IMR-90 (cell line): ENCODE measurements around the gene GRK5.

Experiments used
- BHLHE40 ChIP-seq: fragments of 150-350 bp; IDR thresholded peaks from 2 replicates; pipeline ENCODE4 v1.6.1; 2016; ENCODE audit warnings: mild to moderate bottlenecking, low read depth, low read length
- CEBPB ChIP-seq: IDR thresholded peaks from 2 replicates; pipeline ENCODE4 v1.6.1; 2012; ENCODE audit warnings: low read depth, low read length, improper control_type of control experiment
- CTCF ChIP-seq: conservative IDR thresholded peaks from 2 replicates; pipeline ENCODE4 v1.5.1; 2012; ENCODE audit warnings: mild to moderate bottlenecking, low read depth, low read length, improper control_type of control experiment
- MAZ ChIP-seq: IDR thresholded peaks from 2 replicates; pipeline ENCODE4 v1.6.1; 2012; ENCODE audit warnings: low read depth, mild to moderate bottlenecking, low read length, improper control_type of control experiment, moderate library complexity, borderline replicate concordance
- MXI1 ChIP-seq: IDR thresholded peaks from 2 replicates; pipeline ENCODE4 v1.6.1; 2012; ENCODE audit warnings: low read depth, mild to moderate bottlenecking, low read length, moderate library complexity, borderline replicate concordance
- NFE2L2 ChIP-seq: fragments of 150-350 bp; IDR thresholded peaks from 2 replicates; pipeline ENCODE4 v1.6.1; 2016; ENCODE audit warnings: low read depth, mild to moderate bottlenecking, low read length
- POLR2A ChIP-seq: IDR thresholded peaks from 2 replicates; pipeline ENCODE4 v1.6.1; 2012; ENCODE audit warnings: mild to moderate bottlenecking, low read depth, low read length
- RAD21 ChIP-seq: IDR thresholded peaks from 2 replicates; pipeline ENCODE4 v1.6.1; 2012; ENCODE audit warnings: low read length, improper control_type of control experiment
- RCOR1 ChIP-seq: IDR thresholded peaks from 2 replicates; pipeline ENCODE4 v1.6.1; 2012; ENCODE audit warnings: mild to moderate bottlenecking, low read length, improper control_type of control experiment; ENCODE audit not compliant: insufficient replicate concordance
- RFX5 ChIP-seq: IDR thresholded peaks from 2 replicates; pipeline ENCODE4 v1.8.0; 2012; ENCODE audit warnings: low read depth, mild to moderate bottlenecking, low read length, moderate library complexity
- SMC3 ChIP-seq: fragments of 150-350 bp; IDR thresholded peaks from 2 replicates; pipeline ENCODE4 v1.6.1; 2016; ENCODE audit warnings: low read depth, mild to moderate bottlenecking, antibody characterized with exemption, low read length, moderate library complexity
- TF ChIP-seq, protein P1 (sequence below): fragments of 150-350 bp; IDR thresholded peaks from 2 replicates; pipeline ENCODE4 v1.6.1; 2017; ENCODE audit warnings: mild to moderate bottlenecking, antibody characterized with exemption, low read length, low read depth

GRCh38 chr10:119408072-119408471 is 200.7 kb downstream of the GRK5 start:
- TF ChIP-seq RAD21: no peak
- TF ChIP-seq NFE2L2: no peak
- no peak for TF ChIP-seq MXI1
- no peak for TF ChIP-seq CTCF
- no peak for TF ChIP-seq RFX5
- TF ChIP-seq RCOR1: no peak
- TF ChIP-seq MAZ: no peak
- TF ChIP-seq POLR2A: no peak
- TF ChIP-seq CEBPB: no peak
- TF ChIP-seq, protein P1, sequence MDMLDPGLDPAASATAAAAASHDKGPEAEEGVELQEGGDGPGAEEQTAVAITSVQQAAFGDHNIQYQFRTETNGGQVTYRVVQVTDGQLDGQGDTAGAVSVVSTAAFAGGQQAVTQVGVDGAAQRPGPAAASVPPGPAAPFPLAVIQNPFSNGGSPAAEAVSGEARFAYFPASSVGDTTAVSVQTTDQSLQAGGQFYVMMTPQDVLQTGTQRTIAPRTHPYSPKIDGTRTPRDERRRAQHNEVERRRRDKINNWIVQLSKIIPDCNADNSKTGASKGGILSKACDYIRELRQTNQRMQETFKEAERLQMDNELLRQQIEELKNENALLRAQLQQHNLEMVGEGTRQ: no peak
- no peak for TF ChIP-seq BHLHE40
- no peak for TF ChIP-seq SMC3
